ENCODE measurements around the gene SGK2. TPM values are rescaled to one million over a fixed set of nuclear protein-coding genes. Genes with fewer than 3 reads are reported as not detected.

Gene SGK2
- total RNA-seq, 1 experiment from 2014 or later = not detected

- Histone ChIP-seq H3K9me3 (ENCODE audit: control insufficient read depth, low read depth, low read length) (no peaks in the 10 kb centered on the region), H3K4ac (ENCODE audit: low read depth, low read length) (no peak overlapping the region), H3K4me2 (ENCODE audit: insufficient read depth, insufficient read length, low read length) (no peak overlapping the region), H2BK120ac (ENCODE audit: low read depth, low read length, poor library complexity, severe bottlenecking) (no peak overlapping the region), H3K9ac (ENCODE audit: extremely low read depth, insufficient read length, low read length) (no peak overlapping the region), H3K79me1 (ENCODE audit: insufficient read depth, low read depth, low read length, poor library complexity, severe bottlenecking) (no peaks in the 10 kb centered on the region), H4K20me1 (ENCODE audit: control insufficient read depth, insufficient read depth, insufficient read length) (no peaks in the 10 kb centered on the region), H2BK20ac (ENCODE audit: low read depth, low read length, poor library complexity, severe bottlenecking) (no peak overlapping the region), H3K18ac (ENCODE audit: insufficient read length, low read depth, low read length) (no peak overlapping the region), H2AFZ (ENCODE audit: low read length) (no peak overlapping the region), H3K56ac (ENCODE audit: insufficient read length, low read depth, low read length) (no peak overlapping the region), H3T11ph (ENCODE audit: low read length) (no peak overlapping the region), H2BK15ac (ENCODE audit: low read depth, low read length) (no peak overlapping the region), H4K91ac (ENCODE audit: insufficient read length, low read depth, low read length) (no peak overlapping the region), H3K79me2 (ENCODE audit: insufficient read depth, low read length) (no peaks in the 10 kb centered on the region), H4K8ac (replicated peaks; ENCODE audit: insufficient read length, low read depth, low read length) (no peak overlapping the region), H3K23ac (ENCODE audit: insufficient read length, low read depth, low read length) (no peak overlapping the region), H2BK5ac (ENCODE audit: insufficient read length, low read length) (no peak overlapping the region), H2BK12ac (ENCODE audit: insufficient read length, low read depth, low read length) (no peak overlapping the region), H2AK5ac (ENCODE audit: insufficient read length, low read length) (no peak overlapping the region), H3K23me2 (ENCODE audit: insufficient read length, low read depth, low read length, poor library complexity, severe bottlenecking) (no peaks in the 10 kb centered on the region), H3K4me1 (ENCODE audit: insufficient read depth, low read length) (no peaks in the 10 kb centered on the region), H3K27me3 (ENCODE audit: insufficient read depth, low read length) (no peaks in the 10 kb centered on the region), H3K27ac (ENCODE audit: insufficient read length, low read depth, low read length) (no peak overlapping the region), H4K5ac (ENCODE audit: insufficient read length, low read depth, low read length) (no peak overlapping the region), H3K14ac (ENCODE audit: insufficient read depth, low read length) (no peak overlapping the region)
- Mint-ChIP-seq H3K4me3 (no peak overlapping the region), H3K9me3 (no peaks in the 10 kb centered on the region), H3K27ac (no peak overlapping the region), H3K27me3 (ENCODE audit: low read depth) (no peaks in the 10 kb centered on the region), H3K4me1 (peaks cover 3% of the 10 kb centered on the region in 2 experiments; a peak in 3 of 4 replicates), H3K36me3 (ENCODE audit: insufficient read depth in 1 of 3, low read depth in 3 of 3) (no peaks in the 10 kb centered on the region)
- WGBS (ENCODE audit: extremely low coverage, insufficient read length, low lambda C conversion rate) = no CpG with 5 or more reads among the region's 6 CpGs
- no peak for DNase-seq
- TF ChIP-seq CTCF (conservative IDR thresholded peaks at IDR 0.05) = no peak
These were observed 12.9 kb downstream of the SGK2 start for GRCh38 chr20:43571771-43572170.
